ENCODE measurements around the gene CBR3. TPM values are rescaled to one million over a fixed set of nuclear protein-coding genes. Genes with fewer than 3 reads are reported as not detected.
"Not testable (repeated sequence)": the region's sequence is repeated elsewhere in the genome, so short reads cannot be mapped to it uniquely, and the experiment has no call there.

Gene CBR3
- total and polyA plus RNA-seq, 9 of the 15 experiments (the other 6 are each of a cell fraction or from before 2014, with no cell fraction given) = not detected

GRCh38 chr21:36141513-36141925, 6.6 kb downstream of the CBR3 start (continued):
- TF ChIP-seq RBM25 (IDR thresholded peaks at IDR 0.05; ENCODE audit: low read depth, low read length, severe bottlenecking) = no peak
- peak; percentile 90 for TF ChIP-seq CTBP1 (IDR thresholded peaks at IDR 0.05; ENCODE audit: borderline replicate concordance)
- TF ChIP-seq ATF1 (CRISPR knock-in tag; IDR thresholded peaks at IDR 0.05) = no peak
- 0 out of 2 replicates have a peak, but pooled peaks have one; percentile 26 for TF ChIP-seq ATF1 (tag; IDR thresholded peaks at IDR 0.05)
- no peak for TF ChIP-seq TRIM24 (IDR thresholded peaks at IDR 0.05)
- TF ChIP-seq MAFG (tag; conservative IDR thresholded peaks at IDR 0.05) = no peak
- 0 out of 2 replicates have a peak, but pooled peaks have one; percentile 17 for TF ChIP-seq TRIM28 (IDR thresholded peaks at IDR 0.05)
- TF ChIP-seq GTF2F1 (IDR thresholded peaks at IDR 0.05; ENCODE audit: low read depth, low read length) = no peak
- no peak for TF ChIP-seq DMBX1 (CRISPR knock-in tag; IDR thresholded peaks at IDR 0.05; ENCODE audit: borderline replicate concordance)
- peak; percentile 76; the same call in 1 of the 2 replicates for TF ChIP-seq STAG1 (CRISPR knock-in tag; IDR thresholded peaks at IDR 0.05; ENCODE audit: borderline replicate concordance)

GRCh38 chr21:36144233-36144632, 9.4 kb downstream of the CBR3 start:
- WGBS (ENCODE audit: insufficient coverage, low coverage, missing lambda C conversion rate) = 6% methylated on average over 4 of the region's 6 CpGs
- H3K9me1 ChIP-seq (ENCODE audit: control insufficient read depth, insufficient read depth, low read length); H3K9ac ChIP-seq (ENCODE audit: insufficient read depth in 1 of 2, low read depth in 2 of 2, low read length in 2 of 2); H3K4me2 ChIP-seq (ENCODE audit: insufficient read depth, low read length); H3K36me3 ChIP-seq (ENCODE audit: control insufficient read depth, insufficient read depth, low read length); H4K20me1 ChIP-seq (replicated peaks; ENCODE audit: control insufficient read depth, insufficient read depth, low read length); H3K9me3 ChIP-seq (replicated peaks; ENCODE audit: control insufficient read depth, insufficient read depth, low read depth, low read length); H3K4me1 ChIP-seq (replicated peaks in 1 of 2; ENCODE audit: control insufficient read depth in 2 of 2, insufficient read depth in 2 of 2, low read length in 2 of 2); BruUV-seq (replicated peaks); CTCF ChIA-PET (ENCODE audit: low intra/inter-chr PET ratio); H3K27ac ChIP-seq (ENCODE audit: extremely low read depth, low read depth, low read length); DNase-seq (ENCODE audit: extremely low read depth in 1 of 4, low spot score in 3 of 4); H2AFZ ChIP-seq (ENCODE audit: low read depth, low read length); ATAC-seq; H3K79me2 ChIP-seq (ENCODE audit: control insufficient read depth, insufficient read depth, low read length); H3K4me3 ChIP-seq; FAIRE-seq: not testable (repeated sequence)
- intact Hi-C loops (cut with micrococcal nuclease) = loop anchor here (5.0 kb wide), 2 partner anchors 243 to 443 kb away; partner anchors contain the start of gene CHAF1B
- peaks cover 2 to 27% of the 10 kb centered on the region in 2 experiments; a peak in 2 of 5 replicates for H3K27me3 ChIP-seq (ENCODE audit: control insufficient read depth in 2 of 2, insufficient read depth in 2 of 2, low read length in 2 of 2)
- in situ Hi-C loops (cut with MboI) = loop anchor here (10.0 kb wide), 1 partner anchor 781 kb away; no protein-coding TSS in a partner anchor
- POLR2A ChIA-PET = interaction anchor here (0.6 kb wide), 1 partner anchor 206 kb away, joined by 3 read pairs; no protein-coding TSS in a partner anchor

Measured in K562 (cell line).